Prostate gland (tissue), 2 donors: ENCODE data around the gene ZNF599.

Source experiments
- CTCF ChIP-seq, 4 experiments: fragments of 200-600 bp in 2 of 4; fragments of 450-650 bp in 2 of 4; sonication (generic) in 2 of 4; IDR thresholded peaks; 1 replicate in 3 of 4; 2 replicates in 1 of 4; pipeline ENCODE4 v1.5.1; 2016 to 2019; ENCODE audit warnings: antibody characterized with exemption in 4 of 4, mild to moderate bottlenecking in 2 of 4, moderate library complexity in 2 of 4
- POLR2A ChIP-seq: fragments of 450-650 bp; IDR thresholded peaks from one replicate; pipeline ENCODE4 v1.6.1; 2016; ENCODE audit warnings: antibody characterized with exemption, mild to moderate bottlenecking

GRCh38 chr19:34778342-34778741 is 5.3 kb upstream of the ZNF599 start:
- TF ChIP-seq POLR2A (no peak), CTCF (IDR thresholded peaks at IDR 0.05) (no peak)
